Stomach smooth muscle (tissue), 2 donors: ENCODE results near the gene CORO1A.
"Not testable (repeated sequence)": the region's sequence is repeated elsewhere in the genome, so short reads cannot be mapped to it uniquely, and the experiment has no call there.

Experiments used
- H3K27ac ChIP-seq: one replicate; pipeline ENCODE4 v1.7.0; 2013; ENCODE audit warnings: mild to moderate bottlenecking, low read length, inconsistent platforms
- H3K27me3 ChIP-seq, 2 donors: one replicate each; pipeline ENCODE4 v1.7.0; 2013; ENCODE audit warnings: low read length in 2 of 2; ENCODE audit not compliant: insufficient read depth in 2 of 2, control insufficient read depth in 1 of 2
- H3K36me3 ChIP-seq, 2 donors: one replicate each; pipeline ENCODE4 v1.7.0; 2013; ENCODE audit warnings: low read length in 2 of 2; ENCODE audit not compliant: control insufficient read depth in 2 of 2, insufficient read depth in 2 of 2
- H3K4me1 ChIP-seq: one replicate; pipeline ENCODE4 v1.7.0; 2013; ENCODE audit warnings: low read length; ENCODE audit not compliant: control insufficient read depth, insufficient read depth
- H3K4me3 ChIP-seq, 2 donors: one replicate each; pipeline ENCODE4 v1.7.0; 2013; ENCODE audit warnings: low read length in 2 of 2
- H3K9ac ChIP-seq, 2 donors: one replicate each; pipeline ENCODE4 v1.7.0; 2013; ENCODE audit warnings: low read length in 2 of 2, mild to moderate bottlenecking in 1 of 2
- H3K9me3 ChIP-seq, 2 donors: one replicate each; pipeline ENCODE4 v1.7.0; 2013; ENCODE audit warnings: low read length in 2 of 2; ENCODE audit not compliant: control insufficient read depth in 2 of 2
- donor health status: healthy.
- donor health status: Pancreatic carcinoma.

The CORO1A gene

GRCh38 chr16:30206252-30206651 is 22.9 kb downstream of the CORO1A start:
- H3K9ac ChIP-seq, H3K27ac ChIP-seq, H3K9me3 ChIP-seq, H3K27me3 ChIP-seq, H3K4me1 ChIP-seq, H3K36me3 ChIP-seq: not testable (repeated sequence)
- peak overlapping the region in 1 of 2 donors; percentile 64 for H3K4me3 ChIP-seq

- H3K4me3 ChIP-seq, H3K27ac ChIP-seq, H3K36me3 ChIP-seq, H3K27me3 ChIP-seq, H3K4me1 ChIP-seq, H3K9me3 ChIP-seq, H3K9ac ChIP-seq: not testable (repeated sequence)
These were observed 23.8 kb downstream of the CORO1A start for GRCh38 chr16:30207063-30207704.

- H3K9ac ChIP-seq: not testable (repeated sequence)
These were observed 25.6 kb downstream of the CORO1A start for GRCh38 chr16:30209032-30209431.

GRCh38 chr16:30211414-30211813 is 28.0 kb downstream of the CORO1A start:
- H3K27ac ChIP-seq, H3K36me3 ChIP-seq, H3K4me3 ChIP-seq, H3K4me1 ChIP-seq, H3K9ac ChIP-seq, H3K9me3 ChIP-seq, H3K27me3 ChIP-seq: not testable (repeated sequence)

More at GRCh38 chr16:30209032-30209431, 25.6 kb downstream of the CORO1A start:
- not testable (repeated sequence) for H3K4me3 ChIP-seq, H3K4me1 ChIP-seq, H3K36me3 ChIP-seq, H3K27me3 ChIP-seq, H3K9me3 ChIP-seq, H3K27ac ChIP-seq

GRCh38 chr16:30217082-30217481 is 33.7 kb downstream of the CORO1A start:
- H3K27ac ChIP-seq, H3K36me3 ChIP-seq, H3K27me3 ChIP-seq, H3K4me1 ChIP-seq, H3K4me3 ChIP-seq, H3K9me3 ChIP-seq, H3K9ac ChIP-seq: not testable (repeated sequence)
